ENCODE results near the gene PLEKHA1.

DNA sequence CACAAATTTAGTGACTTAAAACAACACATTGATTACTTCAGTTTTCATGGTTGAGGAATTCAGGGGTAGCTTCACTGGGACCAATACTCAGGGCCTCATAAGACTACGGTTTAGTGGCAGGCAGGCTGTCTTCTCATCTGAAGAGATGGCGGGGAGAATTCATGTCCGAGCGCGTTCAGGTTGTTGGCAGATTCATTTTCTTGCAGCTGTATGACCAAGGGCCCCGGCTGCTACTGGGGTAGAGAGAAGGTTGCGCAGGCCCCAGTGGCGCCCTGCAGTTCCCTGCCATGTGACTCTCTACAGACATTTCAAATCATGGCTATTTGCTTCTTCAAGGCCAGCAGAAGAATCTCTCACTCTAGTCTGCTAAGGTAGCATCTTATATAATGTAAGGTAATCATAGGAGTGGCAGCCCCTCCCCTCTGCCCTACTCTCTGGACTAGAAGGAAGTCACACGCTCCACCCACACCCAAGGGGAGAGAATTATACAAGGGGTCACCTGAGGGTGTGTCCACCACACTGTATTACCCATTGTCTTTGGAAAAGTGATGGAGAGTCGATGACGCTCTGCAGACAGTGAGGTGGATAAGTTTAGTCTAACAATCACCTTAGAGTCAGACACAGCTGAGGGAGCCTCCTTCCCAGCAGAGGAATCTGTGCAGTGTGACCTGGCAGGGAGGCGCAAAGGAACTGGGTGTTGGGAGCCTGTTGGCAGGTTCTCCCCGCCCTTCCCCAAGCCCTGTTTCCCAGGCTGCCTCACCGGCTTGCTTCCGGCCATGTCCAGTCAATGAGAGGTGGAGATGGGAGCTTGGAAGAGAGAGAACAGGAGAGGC, 35.7 kb upstream of the PLEKHA1 start:
- TF ChIP-seq, protein P1, sequence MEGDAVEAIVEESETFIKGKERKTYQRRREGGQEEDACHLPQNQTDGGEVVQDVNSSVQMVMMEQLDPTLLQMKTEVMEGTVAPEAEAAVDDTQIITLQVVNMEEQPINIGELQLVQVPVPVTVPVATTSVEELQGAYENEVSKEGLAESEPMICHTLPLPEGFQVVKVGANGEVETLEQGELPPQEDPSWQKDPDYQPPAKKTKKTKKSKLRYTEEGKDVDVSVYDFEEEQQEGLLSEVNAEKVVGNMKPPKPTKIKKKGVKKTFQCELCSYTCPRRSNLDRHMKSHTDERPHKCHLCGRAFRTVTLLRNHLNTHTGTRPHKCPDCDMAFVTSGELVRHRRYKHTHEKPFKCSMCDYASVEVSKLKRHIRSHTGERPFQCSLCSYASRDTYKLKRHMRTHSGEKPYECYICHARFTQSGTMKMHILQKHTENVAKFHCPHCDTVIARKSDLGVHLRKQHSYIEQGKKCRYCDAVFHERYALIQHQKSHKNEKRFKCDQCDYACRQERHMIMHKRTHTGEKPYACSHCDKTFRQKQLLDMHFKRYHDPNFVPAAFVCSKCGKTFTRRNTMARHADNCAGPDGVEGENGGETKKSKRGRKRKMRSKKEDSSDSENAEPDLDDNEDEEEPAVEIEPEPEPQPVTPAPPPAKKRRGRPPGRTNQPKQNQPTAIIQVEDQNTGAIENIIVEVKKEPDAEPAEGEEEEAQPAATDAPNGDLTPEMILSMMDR (IDR thresholded peaks at IDR 0.05), result no peak
- no peak for TF ChIP-seq POLR2A (IDR thresholded peaks at IDR 0.05)
